HCT116 (cell line): ENCODE data around the gene PRKD2. TPM values are rescaled to one million over a fixed set of nuclear protein-coding genes. Genes with fewer than 3 reads are reported as not detected.

Source experiments
- ATAC-seq: fragments of 200-7000 bp; cut with Tn5 transposase; 2 replicates; pipeline ENCODE4 v1.9.1; 2020; ENCODE audit warnings: mild to moderate bottlenecking, moderate library complexity
- BruUV-seq: library from RNA; stranded (reverse); fragments of 400-500 nt; replicated peaks from 2 replicates; lab custom pipeline; 2021; lab: Mats Ljungman, UMichigan
- CTCF ChIA-PET: fragments of 300-600 bp; sonication (Branson Sonifier 250); formaldehyde crosslinking; loops from one replicate; lab custom pipeline; 2021; ENCODE audit warnings: antibody characterized with exemption; lab: Charles Lee
- POLR2A ChIA-PET: fragments of 300-600, 350-600 bp; sonication (Branson Sonifier 250); formaldehyde crosslinking; loops from one replicate; lab custom pipeline; 2021; ENCODE audit warnings: antibody characterized with exemption; lab: Charles Lee
- RAD21 ChIA-PET, 2 experiments: fragments of 300-600 bp; sonication (Branson Sonifier 250); formaldehyde crosslinking; loops; one replicate each; lab custom pipeline; 2023; ENCODE audit warnings: low total read pairs in 2 of 2; ENCODE audit not compliant: uncharacterized antibody in 2 of 2, unreplicated experiment in 2 of 2, low non-redundant PET in 1 of 2; lab: Charles Lee
- DNase-seq: peaks from one replicate; pipeline ENCODE4 v3.0.0-alpha.2; 2010; ENCODE audit warnings: low read depth, low spot score
- H2AFZ ChIP-seq: fragments of 200-600 bp; shearing (Covaris generic), sonication (generic); 2 replicates; pipeline ENCODE4 v1.6.1; 2017; ENCODE audit warnings: low read depth, mixed run types, mixed read lengths, antibody characterized with exemption, low read length; ENCODE audit not compliant: poor library complexity, severe bottlenecking
- H3K27ac ChIP-seq: 2 replicates; pipeline ENCODE4 v1.5.1; 2012; ENCODE audit warnings: low read depth, low read length
- H3K27me3 ChIP-seq: fragments of 200-600 bp; sonication (generic); 2 replicates; pipeline ENCODE4 v1.6.1; 2016; ENCODE audit warnings: mixed run types, low read length, mixed read lengths; ENCODE audit not compliant: insufficient read depth
- H3K36me3 ChIP-seq, 2 experiments: fragments of 200-500 bp in 1 of 2; fragments of 200-600 bp in 1 of 2; sonication (Bioruptor generic) in 1 of 2; sonication (generic) in 1 of 2; 2 replicates each; pipeline versions ENCODE4 v1.5.1 to v1.6.1; 2014 to 2016; ENCODE audit warnings: low read length in 2 of 2, inconsistent platforms in 1 of 2, mixed read lengths in 1 of 2, mixed run types in 1 of 2; ENCODE audit not compliant: insufficient read depth in 2 of 2, control insufficient read depth in 1 of 2
- H3K4me1 ChIP-seq, 2 experiments: fragments of 200-600 bp in 1 of 2; sonication (generic) in 1 of 2; 2 replicates each; pipeline versions ENCODE4 v1.5.1 to v1.6.1; 2012 to 2017; ENCODE audit warnings: low read length in 2 of 2, inconsistent platforms in 1 of 2, mild to moderate bottlenecking in 1 of 2, mixed read lengths in 1 of 2, mixed run types in 1 of 2, moderate library complexity in 1 of 2; ENCODE audit not compliant: insufficient read depth in 2 of 2, control insufficient read depth in 1 of 2
- H3K4me2 ChIP-seq: fragments of 200-600 bp; sonication (generic); 2 replicates; pipeline ENCODE4 v1.6.1; 2017; ENCODE audit warnings: mixed run types, low read length, mixed read lengths
- H3K4me3 ChIP-seq, 2 experiments: fragments of 200-600 bp in 1 of 2; sonication (generic) in 1 of 2; replicated peaks in 1 of 2; 2 replicates each; pipeline ENCODE4 v1.5.1; 2011 to 2016; ENCODE audit warnings: low read length in 2 of 2, control low read depth in 1 of 2, low read depth in 1 of 2, mild to moderate bottlenecking in 1 of 2, mixed read lengths in 1 of 2, mixed run types in 1 of 2
- H3K79me2 ChIP-seq: fragments of 200-600 bp; sonication (generic); 2 replicates; pipeline ENCODE4 v1.6.1; 2017; ENCODE audit warnings: mild to moderate bottlenecking, mixed run types, low read length, moderate library complexity, mixed read lengths; ENCODE audit not compliant: insufficient read depth
- H3K9ac ChIP-seq: fragments of 200-600 bp; sonication (generic); 2 replicates; pipeline ENCODE4 v1.6.1; 2016; ENCODE audit warnings: low read length, mixed read lengths
- H3K9me2 ChIP-seq: fragments of 200-600 bp; sonication (generic), shearing (Covaris generic); 2 replicates; pipeline ENCODE4 v1.6.1; 2017; ENCODE audit warnings: mixed run types, mild to moderate bottlenecking, moderate library complexity; ENCODE audit not compliant: insufficient read depth
- H3K9me3 ChIP-seq, 2 experiments: fragments of 200-500 bp in 1 of 2; fragments of 200-600 bp in 1 of 2; sonication (Bioruptor generic) in 1 of 2; sonication (generic) in 1 of 2; 2 replicates each; pipeline ENCODE4 v1.6.1; 2014 to 2017; ENCODE audit warnings: low read length in 2 of 2, mixed read lengths in 2 of 2, inconsistent platforms in 1 of 2, low read depth in 1 of 2, mild to moderate bottlenecking in 1 of 2, mixed run types in 1 of 2, moderate library complexity in 1 of 2; ENCODE audit not compliant: control insufficient read depth in 1 of 2, insufficient read depth in 1 of 2
- H4K20me1 ChIP-seq: fragments of 200-600 bp; sonication (generic), shearing (Covaris generic); 2 replicates; pipeline ENCODE4 v1.6.1; 2017; ENCODE audit warnings: mixed run types, mild to moderate bottlenecking, moderate library complexity; ENCODE audit not compliant: insufficient read depth
- CTCF ChIP-seq, 3 experiments: fragments of 200-600 bp in 1 of 3; sonication (generic) in 1 of 3; IDR thresholded peaks in 2 of 3; conservative IDR thresholded peaks in 1 of 3; 2 replicates each; pipeline ENCODE4 v1.5.1; 2012 to 2017; ENCODE audit warnings: low read depth in 2 of 3, low read length in 2 of 3, antibody characterized with exemption in 1 of 3, borderline replicate concordance in 1 of 3, control low read depth in 1 of 3, mild to moderate bottlenecking in 1 of 3, mixed read lengths in 1 of 3, mixed run types in 1 of 3, moderate library complexity in 1 of 3; ENCODE audit not compliant: insufficient read depth in 1 of 3
- JUND ChIP-seq: IDR thresholded peaks from 2 replicates; pipeline ENCODE4 v1.6.1; 2012
- MAX ChIP-seq: IDR thresholded peaks from 2 replicates; pipeline ENCODE4 v1.6.1; 2012
- POLR2AphosphoS5 ChIP-seq: IDR thresholded peaks from 2 replicates; pipeline ENCODE4 v1.6.1; 2011; ENCODE audit warnings: mild to moderate bottlenecking, low read depth, low read length, moderate library complexity
- RAD21 ChIP-seq: IDR thresholded peaks from 2 replicates; pipeline ENCODE4 v1.6.1; 2012; ENCODE audit warnings: low read depth, mild to moderate bottlenecking
- ZBTB33 ChIP-seq: IDR thresholded peaks from 2 replicates; pipeline ENCODE4 v1.6.1; 2011; ENCODE audit warnings: mild to moderate bottlenecking, low read length, moderate library complexity; ENCODE audit not compliant: insufficient replicate concordance; ENCODE audit errors: extremely low read depth
- intact Hi-C: fragments of 100-400 bp; cut with micrococcal nuclease; formaldehyde crosslinking; loops from 2 replicates; pipeline ENCODE4 v1.10.0; 2022
- total RNA-seq: library from RNA; stranded (reverse); gene quantifications from one replicate; pipeline ENCODE4 v1.2.1, GENCODE V29; 2021; ENCODE audit not compliant: unreplicated experiment

The PRKD2 gene
- total RNA-seq, 1 experiment from 2014 or later: 73.5 TPM

- ATAC-seq (no peak), DNase-seq (no peak)
- ChIA-PET RAD21 (no interaction called here), CTCF (no interaction called here), POLR2A (no interaction called here)
- Histone ChIP-seq H4K20me1 (no peaks in the 10 kb centered on the region), H3K79me2 (no peaks in the 10 kb centered on the region), H3K4me2 (no peak within 1 kb of the TSS), H3K4me1 (peaks cover 20 to 34% of the 10 kb centered on the region in 2 experiments), H3K9me3 (no peaks in the 10 kb centered on the region), H2AFZ (no peak within 1 kb of the TSS), H3K9ac (no peak within 1 kb of the TSS), H3K27me3 (no peaks in the 10 kb centered on the region), H3K9me2 (no peaks in the 10 kb centered on the region), H3K4me3 (no peak within 1 kb of the TSS), H3K27ac (no peak within 1 kb of the TSS), H3K36me3 (no peaks in the 10 kb centered on the region)
- TF ChIP-seq MAX: no peak
- TF ChIP-seq ZBTB33: no peak
- TF ChIP-seq RAD21: no peak
- no peak for TF ChIP-seq JUND
- no peak for TF ChIP-seq CTCF (IDR thresholded peaks at IDR 0.05 in 2 of 3, conservative IDR thresholded peaks at IDR 0.05 in 1 of 3; ENCODE audit: borderline replicate concordance in 1 of 3, insufficient read depth in 1 of 3, low read depth in 2 of 3, low read length in 2 of 3)
- TF ChIP-seq POLR2AphosphoS5: no peak
- no TSS peak for BruUV-seq
- intact Hi-C loops: no loop called here
These were observed 80.8 kb downstream of the PRKD2 start, which contains the start of gene GNG8 for GRCh38 chr19:46635920-46636761. Gene GNG8 (minus strand): TSS chr19:46636202. CDS start chr19:46634682, 1,520 bp downstream.
